Neural crest cell (in vitro differentiated cells): Measurements from ENCODE around the gene AP5Z1. TPM values are rescaled to one million over a fixed set of nuclear protein-coding genes. Genes with fewer than 3 reads are reported as not detected.

ENCODE experiments used
- DNase-seq: peaks from one replicate; pipeline ENCODE4 v3.0.0; 2021; ENCODE audit warnings: low read depth, mixed read lengths, low spot score
- H3K27ac Mint-ChIP-seq: one replicate; pipeline ENCODE4 v1.8.0; 2021; ENCODE audit warnings: mild to moderate bottlenecking, mixed read lengths; ENCODE audit not compliant: unreplicated experiment
- H3K27me3 Mint-ChIP-seq: 2 replicates; pipeline ENCODE4 v1.8.0; 2021; ENCODE audit warnings: low read depth, mild to moderate bottlenecking, mixed read lengths
- H3K36me3 Mint-ChIP-seq: 2 replicates; pipeline ENCODE4 v1.8.0; 2021; ENCODE audit warnings: low read depth, mild to moderate bottlenecking, mixed read lengths
- H3K4me1 Mint-ChIP-seq: 2 replicates; pipeline ENCODE4 v1.8.0; 2021; ENCODE audit warnings: mixed read lengths
- H3K4me3 Mint-ChIP-seq: one replicate; pipeline ENCODE4 v1.8.0; 2021; ENCODE audit warnings: mild to moderate bottlenecking, mixed read lengths
- H3K9me3 Mint-ChIP-seq: 2 replicates; pipeline ENCODE4 v1.8.0; 2021; ENCODE audit warnings: mixed read lengths
- total RNA-seq: library from RNA; stranded (reverse); gene quantifications from 2 replicates; pipeline ENCODE4 v1.2.1, GENCODE V29; 2021
- TF ChIP-seq, protein P1 (sequence below): fragments of 200-600 bp; sonication (generic); conservative IDR thresholded peaks from 2 replicates; pipeline ENCODE4 v1.5.0; 2021; ENCODE audit warnings: antibody characterized with exemption, mild to moderate bottlenecking

The AP5Z1 gene
- total RNA-seq, 1 donor from 2014 or later = 37.6 TPM

DNA sequence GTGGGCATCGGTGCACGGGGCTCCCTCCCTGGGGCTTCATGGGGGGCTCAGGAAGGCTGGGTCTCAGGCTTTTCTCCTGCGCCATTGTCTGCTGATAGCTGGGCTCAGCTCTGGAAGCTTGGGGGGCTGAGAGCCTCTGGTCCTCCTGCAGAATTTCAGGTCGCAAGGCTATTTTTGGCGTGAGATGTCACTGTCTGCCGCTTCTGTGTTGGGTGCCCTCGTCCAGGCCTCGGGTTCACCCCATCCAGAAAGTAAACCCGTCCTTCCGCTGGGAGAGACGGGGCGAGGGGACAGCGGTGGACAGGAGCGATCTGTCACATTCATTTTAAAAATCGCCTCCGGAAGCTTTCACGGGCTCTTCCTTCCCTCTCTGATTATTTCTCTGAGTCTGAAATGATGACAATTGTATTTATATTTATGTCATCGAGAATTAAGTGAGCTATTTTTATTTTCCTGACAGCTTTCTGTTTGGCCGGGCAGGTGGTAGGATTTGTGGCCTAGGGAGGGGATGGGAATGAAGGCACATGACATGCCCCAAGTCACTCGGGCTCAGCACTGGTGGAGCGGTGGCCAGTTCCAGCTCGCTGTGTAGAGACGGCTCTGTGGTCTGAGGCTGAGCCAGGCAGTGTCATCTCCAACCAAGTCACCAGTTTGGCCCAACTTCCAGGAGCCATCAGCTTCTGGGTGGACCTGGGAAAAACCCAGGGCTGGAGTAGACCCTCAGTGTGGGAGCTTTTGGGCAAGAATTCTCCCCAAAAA is 40.7 kb upstream of the AP5Z1 start:
- Mint-ChIP-seq H3K4me3 (no peak overlapping the region), H3K27me3 (no peaks in the 10 kb centered on the region), H3K36me3 (no peaks in the 10 kb centered on the region), H3K9me3 (no peaks in the 10 kb centered on the region), H3K27ac (peak overlapping the region; percentile 71), H3K4me1 (peaks cover 32% of the 10 kb centered on the region)
- no peak for DNase-seq
- TF ChIP-seq, protein P1, sequence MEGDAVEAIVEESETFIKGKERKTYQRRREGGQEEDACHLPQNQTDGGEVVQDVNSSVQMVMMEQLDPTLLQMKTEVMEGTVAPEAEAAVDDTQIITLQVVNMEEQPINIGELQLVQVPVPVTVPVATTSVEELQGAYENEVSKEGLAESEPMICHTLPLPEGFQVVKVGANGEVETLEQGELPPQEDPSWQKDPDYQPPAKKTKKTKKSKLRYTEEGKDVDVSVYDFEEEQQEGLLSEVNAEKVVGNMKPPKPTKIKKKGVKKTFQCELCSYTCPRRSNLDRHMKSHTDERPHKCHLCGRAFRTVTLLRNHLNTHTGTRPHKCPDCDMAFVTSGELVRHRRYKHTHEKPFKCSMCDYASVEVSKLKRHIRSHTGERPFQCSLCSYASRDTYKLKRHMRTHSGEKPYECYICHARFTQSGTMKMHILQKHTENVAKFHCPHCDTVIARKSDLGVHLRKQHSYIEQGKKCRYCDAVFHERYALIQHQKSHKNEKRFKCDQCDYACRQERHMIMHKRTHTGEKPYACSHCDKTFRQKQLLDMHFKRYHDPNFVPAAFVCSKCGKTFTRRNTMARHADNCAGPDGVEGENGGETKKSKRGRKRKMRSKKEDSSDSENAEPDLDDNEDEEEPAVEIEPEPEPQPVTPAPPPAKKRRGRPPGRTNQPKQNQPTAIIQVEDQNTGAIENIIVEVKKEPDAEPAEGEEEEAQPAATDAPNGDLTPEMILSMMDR = no peak

DNA sequence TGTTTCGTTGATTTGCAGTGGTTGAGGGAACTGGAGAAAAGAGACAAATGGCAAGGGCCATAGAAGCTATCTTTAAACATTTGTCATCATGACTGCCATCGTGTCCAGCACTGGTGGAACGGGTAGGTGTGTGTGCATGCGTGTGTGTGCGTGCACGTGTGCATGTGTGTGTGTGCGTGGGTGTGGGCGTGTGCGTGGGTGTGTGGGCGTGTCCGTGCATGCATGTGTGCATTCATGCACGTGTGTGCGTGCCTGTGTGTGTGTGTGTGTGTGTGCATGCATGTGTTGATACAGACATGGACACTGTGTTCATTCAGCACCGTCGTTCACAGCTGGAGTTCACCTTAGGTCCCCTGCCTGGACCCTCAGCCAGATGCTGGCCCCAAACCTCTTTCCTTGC is 38.1 kb upstream of the AP5Z1 start:
- Mint-ChIP-seq H3K27ac (no peak overlapping the region), H3K4me1 (peaks cover 42% of the 10 kb centered on the region)
- no peak for DNase-seq

DNA sequence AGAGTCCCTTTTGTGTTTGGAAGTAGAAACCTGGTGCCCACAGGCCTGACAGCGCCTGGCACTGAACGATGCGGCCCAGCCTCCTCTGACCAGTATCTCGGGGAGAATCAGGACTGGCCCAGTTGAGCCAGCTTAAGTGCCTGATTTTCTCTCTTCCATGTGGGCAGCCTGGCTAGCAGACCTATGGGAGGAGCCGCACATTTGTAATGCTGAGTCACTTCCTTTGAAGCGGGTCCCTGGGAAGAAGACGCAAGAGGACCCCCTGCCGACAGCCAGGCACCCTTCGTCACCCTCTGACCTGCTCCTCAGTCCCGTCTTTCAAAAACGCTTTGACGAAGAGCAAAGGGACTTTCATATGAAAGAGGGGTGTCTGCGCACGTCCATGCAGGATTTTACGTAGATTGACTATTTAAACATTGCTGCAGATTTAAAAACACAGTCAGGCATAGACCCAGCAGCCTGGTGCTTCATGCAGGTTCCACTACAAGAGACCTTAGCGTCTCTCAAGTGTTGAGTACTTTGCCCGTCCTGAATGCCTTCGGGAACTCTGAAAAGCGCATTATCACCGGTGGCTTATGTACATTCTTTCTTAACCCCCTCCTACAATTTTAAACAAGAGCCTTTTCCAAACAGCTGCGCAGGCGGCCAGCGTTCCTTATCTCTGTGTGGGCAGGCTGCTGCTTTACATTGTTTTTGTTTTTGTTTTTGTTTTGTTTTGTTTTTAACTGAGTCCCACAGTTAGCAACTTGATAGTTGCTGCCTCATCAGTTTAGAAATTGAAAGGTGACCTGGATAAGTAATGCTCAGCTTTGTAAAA is 36.5 kb upstream of the AP5Z1 start:
- Mint-ChIP-seq H3K4me3 (peak overlapping the region; percentile 82), H3K27ac (peak overlapping the region; percentile 94), H3K36me3 (peaks cover 4% of the 10 kb centered on the region), H3K27me3 (no peaks in the 10 kb centered on the region), H3K4me1 (peaks cover 44% of the 10 kb centered on the region), H3K9me3 (no peaks in the 10 kb centered on the region)
- TF ChIP-seq, protein P1 = no peak
- peak; percentile 11 for DNase-seq

More for the DNA sequence above, 38.1 kb upstream of the AP5Z1 start:
- Mint-ChIP-seq H3K9me3 (no peaks in the 10 kb centered on the region), H3K36me3 (peaks cover 4% of the 10 kb centered on the region), H3K4me3 (no peak overlapping the region), H3K27me3 (no peaks in the 10 kb centered on the region)
- TF ChIP-seq, protein P1 = no peak

DNA sequence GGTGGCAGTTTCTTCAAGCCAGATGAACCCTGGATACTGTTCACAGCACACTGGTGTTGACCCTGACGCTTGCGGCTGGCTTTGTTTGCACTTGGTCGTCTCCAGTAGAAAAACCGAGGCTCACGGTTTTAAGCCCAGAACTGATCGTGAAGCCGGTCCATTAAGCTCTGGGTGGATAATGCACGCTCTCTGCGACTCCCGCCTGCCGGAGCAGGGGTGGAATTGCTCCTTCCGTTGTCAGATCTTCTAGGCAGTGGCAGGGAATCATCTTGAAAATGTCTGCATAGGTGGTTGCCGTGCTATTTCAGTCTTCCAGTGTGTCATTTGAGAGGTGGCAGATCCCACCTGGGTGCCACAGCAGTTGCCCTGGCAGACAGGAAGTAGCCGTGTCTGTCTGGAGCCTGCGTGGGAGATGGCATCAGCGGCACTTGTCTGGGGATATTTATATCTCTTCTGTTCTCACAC is 35.9 kb upstream of the AP5Z1 start:
- no peak for DNase-seq
- Mint-ChIP-seq H3K27me3 (no peaks in the 10 kb centered on the region), H3K36me3 (peaks cover 4% of the 10 kb centered on the region), H3K9me3 (no peaks in the 10 kb centered on the region), H3K4me3 (peak overlapping the region; percentile 82), H3K27ac (peak overlapping the region; percentile 94), H3K4me1 (peaks cover 46% of the 10 kb centered on the region)
- TF ChIP-seq, protein P1 = peak; percentile 40

DNA sequence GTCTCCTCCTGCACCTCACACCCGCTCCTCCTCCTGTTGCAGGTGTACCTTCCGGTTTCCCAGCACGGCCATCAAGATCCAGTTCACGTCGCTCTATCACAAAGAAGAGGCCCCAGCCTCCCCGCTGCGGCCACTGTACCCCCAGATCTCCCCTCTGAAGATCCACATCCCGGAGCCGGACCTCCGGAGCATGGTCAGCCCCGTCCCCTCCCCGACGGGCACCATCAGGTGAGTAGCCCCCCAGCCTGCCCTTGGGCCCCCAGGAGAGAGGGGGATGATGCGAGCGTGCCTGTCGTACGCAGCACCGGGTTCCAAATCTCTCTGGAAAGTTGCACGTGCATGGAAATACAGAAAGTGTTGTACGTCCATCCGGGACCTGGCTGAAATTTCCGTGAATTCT is 34.6 kb upstream of the AP5Z1 start:
- no peaks in the 10 kb centered on the region for H3K9me3 Mint-ChIP-seq
- H3K27ac Mint-ChIP-seq = no peak overlapping the region
- peaks cover 54% of the 10 kb centered on the region for H3K4me1 Mint-ChIP-seq
- H3K36me3 Mint-ChIP-seq = peaks cover 4% of the 10 kb centered on the region
- no peak overlapping the region for H3K4me3 Mint-ChIP-seq
- no peak for DNase-seq
- no peaks in the 10 kb centered on the region for H3K27me3 Mint-ChIP-seq
- TF ChIP-seq, protein P1 = no peak
